AG04450 (cell line): Measurements from ENCODE around the gene CYB5R3. TPM values are rescaled to one million over a fixed set of nuclear protein-coding genes. Genes with fewer than 3 reads are reported as not detected.

Experiments
- CTCF ChIA-PET: fragments of 300-600, 350-600 bp; formaldehyde crosslinking; extraction: SDS; loops from one replicate; lab custom pipeline; 2022; ENCODE audit warnings: antibody characterized with exemption, inconsistent platforms; lab: Charles Lee
- POLR2A ChIA-PET: fragments of 350-600 bp; formaldehyde crosslinking; extraction: SDS; loops from one replicate; lab custom pipeline; 2021; ENCODE audit warnings: antibody characterized with exemption, inconsistent platforms; lab: Yijun Ruan, JAX
- DNase-seq: peaks from one replicate; pipeline ENCODE4 v3.0.0-alpha.2; 2011; ENCODE audit warnings: low read depth, low spot score
- H3K27ac ChIP-seq: one replicate; pipeline ENCODE4 v1.5.1; 2012; ENCODE audit warnings: low read depth, low read length, control low read depth
- H3K27me3 ChIP-seq: one replicate; pipeline ENCODE4 v1.6.0; 2012; ENCODE audit warnings: low read length; ENCODE audit not compliant: control insufficient read depth, insufficient read depth
- H3K4me3 ChIP-seq: 2 replicates; pipeline ENCODE4 v1.5.1; 2011; ENCODE audit warnings: mild to moderate bottlenecking, low read depth, low read length, control low read depth
- H3K9me3 ChIP-seq: 2 replicates; pipeline ENCODE4 v1.5.1; 2012; ENCODE audit warnings: low read length; ENCODE audit not compliant: control insufficient read depth, insufficient read depth
- polyA plus RNA-seq: library from polyadenylated mRNA; depleted of rRNA; stranded (reverse); fragments of >200 nt; gene quantifications from 2 replicates; pipeline ENCODE4 v1.2.3, GENCODE V29; 2011
- TF ChIP-seq, protein P1 (sequence below): IDR thresholded peaks from 2 replicates; pipeline ENCODE4 v1.5.1; 2011; ENCODE audit warnings: low read depth, low read length, control low read depth, inconsistent platforms

CYB5R3 gene
- polyA plus RNA-seq, 1 experiment, result 110 TPM

DNA sequence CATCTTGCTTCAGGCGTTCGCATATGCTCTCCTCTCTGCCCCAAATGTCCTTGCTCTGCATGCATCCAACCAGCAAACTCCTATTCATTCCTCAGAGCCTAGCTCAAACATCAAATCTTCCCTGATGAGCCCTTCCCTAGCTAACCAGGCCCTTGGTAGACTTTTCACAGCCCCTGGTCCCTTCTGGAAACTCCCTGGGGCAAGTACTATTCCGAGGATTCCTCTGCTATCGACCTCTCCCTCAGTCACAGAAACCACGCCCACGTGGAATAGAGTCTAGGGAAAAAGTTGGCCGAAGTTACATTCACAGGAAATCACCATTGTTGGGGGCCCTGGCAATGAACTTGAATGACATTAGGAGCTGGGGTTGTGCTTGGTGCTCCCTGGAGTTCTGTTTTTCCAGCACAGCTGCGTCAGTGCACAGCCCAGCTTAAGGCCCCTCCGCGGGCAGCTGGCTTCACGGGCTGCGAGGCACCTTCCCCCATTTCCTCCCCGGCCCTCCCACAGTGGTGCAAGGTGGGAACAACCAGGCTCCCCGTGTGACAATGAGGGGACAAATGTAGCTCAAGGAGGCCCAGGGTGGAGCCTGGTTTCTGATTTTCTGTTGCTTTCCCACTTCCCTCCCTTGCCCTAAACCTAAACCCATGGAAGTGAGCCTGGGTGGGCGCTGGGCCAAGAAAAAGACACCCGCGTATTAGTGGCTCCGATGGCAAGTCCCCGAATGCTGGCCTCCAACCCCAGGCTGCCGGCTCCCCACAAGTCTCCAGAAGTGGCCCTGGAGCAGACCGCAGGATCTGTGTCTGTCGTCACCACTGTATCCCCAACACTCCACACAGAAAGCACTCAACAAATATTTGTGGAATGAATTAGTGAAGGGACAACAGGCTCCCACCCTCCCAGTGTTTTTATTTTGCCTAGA lies 4.5 kb downstream of the CYB5R3 start:
- Histone ChIP-seq H3K4me3 (peak overlapping the region; percentile 7; the same call in 1 of the 2 replicates), H3K27me3 (no peaks in the 10 kb centered on the region), H3K9me3 (no peaks in the 10 kb centered on the region; the same call in 1 of the 2 replicates), H3K27ac (peak overlapping the region; percentile 47)
- ChIA-PET CTCF (interaction anchor here (1.4 to 1.6 kb wide), 2 partner anchors 23 to 175 kb away, joined by 4 read pairs; no protein-coding TSS in a partner anchor), POLR2A (interaction anchor here (0.6 to 0.9 kb wide), 2 partner anchors 29 to 456 kb away, joined by 3 read pairs; no protein-coding TSS in a partner anchor)
- no peak for DNase-seq
- TF ChIP-seq, protein P1, sequence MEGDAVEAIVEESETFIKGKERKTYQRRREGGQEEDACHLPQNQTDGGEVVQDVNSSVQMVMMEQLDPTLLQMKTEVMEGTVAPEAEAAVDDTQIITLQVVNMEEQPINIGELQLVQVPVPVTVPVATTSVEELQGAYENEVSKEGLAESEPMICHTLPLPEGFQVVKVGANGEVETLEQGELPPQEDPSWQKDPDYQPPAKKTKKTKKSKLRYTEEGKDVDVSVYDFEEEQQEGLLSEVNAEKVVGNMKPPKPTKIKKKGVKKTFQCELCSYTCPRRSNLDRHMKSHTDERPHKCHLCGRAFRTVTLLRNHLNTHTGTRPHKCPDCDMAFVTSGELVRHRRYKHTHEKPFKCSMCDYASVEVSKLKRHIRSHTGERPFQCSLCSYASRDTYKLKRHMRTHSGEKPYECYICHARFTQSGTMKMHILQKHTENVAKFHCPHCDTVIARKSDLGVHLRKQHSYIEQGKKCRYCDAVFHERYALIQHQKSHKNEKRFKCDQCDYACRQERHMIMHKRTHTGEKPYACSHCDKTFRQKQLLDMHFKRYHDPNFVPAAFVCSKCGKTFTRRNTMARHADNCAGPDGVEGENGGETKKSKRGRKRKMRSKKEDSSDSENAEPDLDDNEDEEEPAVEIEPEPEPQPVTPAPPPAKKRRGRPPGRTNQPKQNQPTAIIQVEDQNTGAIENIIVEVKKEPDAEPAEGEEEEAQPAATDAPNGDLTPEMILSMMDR, result no peak

DNA sequence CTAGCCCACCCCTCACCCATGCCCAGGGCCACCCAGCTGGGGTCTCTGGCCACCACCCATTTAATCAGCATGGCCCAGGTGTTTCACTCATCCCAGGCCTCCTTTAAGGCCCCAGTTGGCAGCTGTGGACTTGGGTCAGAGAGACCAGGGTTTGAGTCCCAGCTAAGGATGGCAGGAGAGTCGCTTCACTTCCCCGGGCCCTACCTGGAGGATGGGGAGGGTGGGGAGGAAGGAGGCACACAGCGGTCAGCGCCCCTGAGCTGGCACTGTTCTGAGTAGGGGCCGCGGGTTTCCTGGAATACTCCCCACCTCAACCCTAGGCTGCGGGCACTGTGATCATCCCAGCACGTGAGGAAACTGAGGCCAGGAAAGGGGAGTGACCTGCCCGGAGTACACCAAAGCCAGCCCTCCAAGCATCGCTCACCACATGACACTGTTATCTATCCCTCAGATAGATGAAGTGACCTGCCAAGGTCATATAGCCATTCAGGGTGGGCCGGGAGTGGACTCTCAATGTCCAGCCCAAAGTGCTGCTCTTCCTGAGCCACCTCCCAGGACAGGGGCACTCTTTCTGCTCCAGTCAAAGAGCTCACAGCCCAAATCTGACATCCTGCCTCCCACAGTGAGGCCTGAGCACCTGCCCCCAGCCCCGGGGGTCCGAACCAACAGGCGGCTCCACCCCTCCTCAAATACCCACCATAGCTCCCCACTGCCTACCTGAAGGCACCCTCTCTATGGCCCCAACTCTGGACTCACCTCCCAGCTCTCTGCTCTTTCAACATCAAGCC lies 5.4 kb downstream of the CYB5R3 start:
- ChIA-PET POLR2A (interaction anchor here (0.9 kb wide), 1 partner anchor 28 kb away, joined by 3 read pairs; no protein-coding TSS in a partner anchor), CTCF (interaction anchor here (1.4 to 1.6 kb wide), 2 partner anchors 22 to 176 kb away, joined by 4 read pairs; no protein-coding TSS in a partner anchor)
- no peak for DNase-seq
- Histone ChIP-seq H3K9me3 (no peaks in the 10 kb centered on the region; the same call in 1 of the 2 replicates), H3K4me3 (no peak overlapping the region), H3K27me3 (no peaks in the 10 kb centered on the region), H3K27ac (no peak overlapping the region)
- TF ChIP-seq, protein P1, result no peak

DNA sequence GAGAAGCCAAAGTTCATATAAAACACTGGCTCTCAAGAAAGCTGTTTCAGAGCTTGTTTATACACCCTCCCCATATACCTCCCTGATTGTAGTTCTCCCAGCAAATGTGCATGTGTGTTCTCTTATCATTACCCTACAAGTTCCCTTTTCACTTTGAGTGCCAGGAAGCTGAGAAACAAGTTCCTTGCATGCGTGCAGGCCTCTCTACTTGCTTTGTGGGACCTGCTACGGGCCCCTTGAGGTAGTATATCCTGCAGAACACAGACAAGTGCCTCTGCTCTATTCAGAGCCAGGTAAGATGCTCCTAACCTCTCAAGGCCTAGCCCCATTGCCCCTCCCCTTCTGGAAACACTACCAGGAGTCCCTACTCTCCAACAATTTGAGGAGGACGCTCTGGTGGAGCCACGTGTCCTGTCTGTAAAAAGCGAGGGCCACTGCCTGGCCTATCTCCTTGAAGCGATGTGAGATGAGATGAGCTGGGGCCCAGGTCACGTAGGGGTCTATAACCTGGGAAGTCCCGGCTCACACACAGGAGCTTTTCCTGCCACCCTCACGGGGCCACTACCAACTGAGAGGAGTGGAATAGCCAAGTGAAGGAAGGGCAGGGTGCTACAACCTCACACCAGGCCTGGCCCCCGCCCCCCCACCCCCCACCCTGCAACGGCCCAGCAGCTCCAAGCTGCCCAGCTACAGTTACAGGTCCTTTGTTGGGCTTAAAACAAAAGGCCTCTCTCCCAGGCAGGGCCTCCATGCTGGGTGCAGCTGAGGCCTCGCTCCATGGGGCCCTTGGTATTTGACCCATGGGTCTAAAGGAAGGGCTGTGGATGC lies 6.2 kb downstream of the CYB5R3 start:
- no peak overlapping the region for H3K4me3 ChIP-seq
- no peak for DNase-seq
- CTCF ChIA-PET, result interaction anchor here (1.4 kb wide), 1 partner anchor 177 kb away, joined by 4 read pairs; no protein-coding TSS in a partner anchor
- TF ChIP-seq, protein P1, result no peak
- no peak overlapping the region for H3K27ac ChIP-seq
- POLR2A ChIA-PET, result no interaction called here
- no peaks in the 10 kb centered on the region for H3K27me3 ChIP-seq
- H3K9me3 ChIP-seq, result no peaks in the 10 kb centered on the region; the same call in 1 of the 2 replicates

DNA sequence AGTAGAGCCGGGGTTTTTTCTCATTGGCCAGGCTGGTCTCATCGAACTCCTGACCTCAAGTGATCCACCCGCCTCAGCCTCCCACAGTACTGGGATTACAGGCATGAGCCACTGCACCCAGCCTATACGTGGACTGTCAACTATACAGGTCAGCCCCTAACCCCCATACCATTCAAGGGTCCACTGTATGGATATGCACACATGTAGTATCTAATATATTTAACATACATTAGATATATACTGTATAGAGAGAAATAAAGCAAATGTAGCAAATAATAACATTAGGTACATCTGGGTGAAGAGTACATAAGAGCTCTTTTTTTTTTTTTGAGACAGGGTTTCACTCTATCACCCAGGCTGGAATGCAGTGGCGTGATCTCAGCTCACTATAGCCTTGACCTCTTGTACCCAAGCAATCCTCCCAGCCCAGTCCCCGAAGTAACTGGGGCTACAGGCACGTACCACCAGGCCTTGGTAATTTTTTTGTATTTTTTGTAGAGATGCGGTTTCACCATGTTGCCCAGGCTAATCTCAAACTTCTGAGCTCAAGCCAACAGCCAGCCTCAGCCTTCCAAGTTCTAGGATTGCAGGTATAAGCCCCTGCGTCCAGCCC lies 7.3 kb downstream of the CYB5R3 start:
- no peak overlapping the region for H3K4me3 ChIP-seq
- DNase-seq, result no peak
- H3K27me3 ChIP-seq, result no peaks in the 10 kb centered on the region
- H3K27ac ChIP-seq, result no peak overlapping the region
- no peaks in the 10 kb centered on the region; the same call in 1 of the 2 replicates for H3K9me3 ChIP-seq
- CTCF ChIA-PET, result interaction anchor here (1.4 kb wide), 1 partner anchor 178 kb away, joined by 4 read pairs; no protein-coding TSS in a partner anchor
- TF ChIP-seq, protein P1, result no peak
- POLR2A ChIA-PET, result interaction anchor here (0.6 kb wide), 1 partner anchor 34 kb away, joined by 3 read pairs; no protein-coding TSS in a partner anchor
